HG02973 (cell line): ENCODE results near the gene DNAH10.

Experiments used
- ATAC-seq: cut with Tn5 transposase; IDR thresholded peaks from one replicate; pipeline ENCODE4 v1.9.1; 2021; ENCODE audit warnings: moderate library complexity; ENCODE audit not compliant: unreplicated experiment

Gene DNAH10

DNA sequence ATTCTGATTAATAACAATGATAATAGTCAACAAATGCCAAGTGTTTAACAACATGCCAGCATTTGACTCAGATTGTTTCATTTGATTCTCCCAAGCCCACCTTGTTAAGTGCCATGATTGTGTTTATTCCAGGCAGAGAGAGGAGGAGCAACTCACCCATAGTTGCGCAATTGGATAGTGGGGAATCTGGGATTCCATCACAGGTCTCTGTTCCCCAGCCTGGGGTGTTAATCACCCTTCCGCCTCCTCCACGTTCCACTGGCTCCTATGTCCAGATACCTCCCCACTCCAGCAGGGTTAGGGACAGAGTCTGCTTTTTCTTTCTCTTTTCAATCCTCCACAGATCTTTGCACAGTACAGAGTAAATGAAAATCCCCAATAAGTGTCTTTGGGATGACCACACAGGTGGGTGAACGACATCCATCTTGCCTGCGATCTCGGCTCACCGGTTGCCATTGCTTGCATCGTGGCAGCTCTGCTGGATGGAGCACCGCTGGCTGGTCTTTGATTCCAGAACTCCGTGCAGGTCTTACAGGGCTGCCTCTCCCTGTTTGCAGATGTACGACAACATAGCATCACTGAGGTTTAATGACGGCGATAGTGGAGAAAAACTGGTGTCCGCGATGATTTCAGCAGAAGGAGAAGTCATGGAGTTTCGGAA, 78.8 kb downstream of the DNAH10 start:
- no peak for ATAC-seq

DNA sequence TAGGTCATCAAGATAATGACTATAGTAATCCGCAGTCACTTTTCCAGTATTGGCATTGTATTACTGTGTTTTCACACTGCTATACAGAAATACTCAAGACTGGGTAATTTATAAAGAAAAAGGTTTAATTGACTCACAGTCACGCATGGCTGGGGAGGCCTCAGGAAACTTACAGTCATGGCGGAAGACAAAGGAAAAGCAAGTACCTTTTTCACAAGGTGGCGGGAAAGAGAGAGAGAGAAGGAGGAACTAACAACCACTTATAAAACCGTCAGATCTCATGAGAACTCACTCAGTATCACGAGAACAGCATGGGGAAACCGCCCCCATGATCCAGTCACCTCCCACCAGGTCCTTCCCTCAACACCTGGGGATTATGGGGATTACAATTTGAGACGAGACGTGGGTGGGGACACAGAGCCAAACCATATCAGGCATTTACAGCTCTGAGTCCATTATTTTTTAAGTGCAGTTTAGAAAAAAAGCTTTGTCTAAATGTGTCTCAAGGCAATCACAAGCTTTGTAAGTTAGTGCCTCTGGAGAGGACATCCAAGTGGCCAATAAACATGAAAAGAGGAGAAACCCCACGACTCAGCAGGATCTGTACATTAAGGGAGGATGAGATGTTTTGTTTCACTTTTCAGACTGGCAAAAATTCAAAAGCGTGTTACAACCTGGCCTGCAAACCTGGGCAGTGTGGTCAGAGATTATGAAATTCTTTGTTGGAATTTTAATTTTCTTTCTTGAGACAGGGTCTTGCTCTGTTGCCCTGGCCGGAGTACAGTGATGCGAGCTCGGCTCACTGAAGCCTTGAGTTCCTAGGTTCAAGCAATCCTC, 82.0 kb downstream of the DNAH10 start:
- no peak for ATAC-seq

DNA sequence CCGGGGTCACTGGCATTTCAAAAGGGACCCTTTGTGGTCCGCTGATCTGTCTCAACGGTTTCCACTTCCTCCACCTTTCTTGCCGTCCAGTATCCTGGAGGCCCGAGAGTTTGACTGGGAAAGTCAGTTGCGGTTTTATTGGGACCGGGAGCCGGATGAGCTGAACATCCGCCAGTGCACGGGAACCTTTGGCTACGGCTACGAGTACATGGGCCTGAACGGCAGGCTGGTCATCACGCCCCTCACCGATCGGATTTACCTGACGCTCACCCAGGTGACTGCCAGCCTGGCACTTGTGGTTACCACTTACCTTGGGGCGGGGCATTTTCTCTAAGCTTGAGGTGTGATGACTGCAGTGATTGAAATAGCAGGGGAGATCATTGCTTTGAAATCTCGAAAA, 83.8 kb downstream of the DNAH10 start:
- no peak for ATAC-seq

DNA sequence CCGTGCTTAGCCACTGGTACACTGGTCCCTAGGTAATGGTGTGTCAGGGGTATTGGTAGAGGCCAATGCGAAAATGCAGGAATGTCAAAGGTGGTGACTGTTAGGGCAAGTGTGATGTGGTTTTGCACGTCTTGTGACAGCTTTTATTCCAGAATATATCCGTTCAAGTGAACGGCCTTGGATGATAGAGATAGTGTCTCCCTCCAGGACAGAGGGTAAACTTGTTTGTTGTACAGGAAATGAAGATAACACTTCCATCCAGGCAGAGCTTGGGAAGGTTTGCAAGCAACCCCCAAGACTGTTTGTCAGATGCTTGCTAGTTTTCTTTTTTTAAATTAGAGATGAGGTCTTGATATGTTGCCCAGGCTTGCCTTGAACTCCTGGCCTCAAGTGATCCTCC, 84.2 kb downstream of the DNAH10 start:
- ATAC-seq, result no peak

DNA sequence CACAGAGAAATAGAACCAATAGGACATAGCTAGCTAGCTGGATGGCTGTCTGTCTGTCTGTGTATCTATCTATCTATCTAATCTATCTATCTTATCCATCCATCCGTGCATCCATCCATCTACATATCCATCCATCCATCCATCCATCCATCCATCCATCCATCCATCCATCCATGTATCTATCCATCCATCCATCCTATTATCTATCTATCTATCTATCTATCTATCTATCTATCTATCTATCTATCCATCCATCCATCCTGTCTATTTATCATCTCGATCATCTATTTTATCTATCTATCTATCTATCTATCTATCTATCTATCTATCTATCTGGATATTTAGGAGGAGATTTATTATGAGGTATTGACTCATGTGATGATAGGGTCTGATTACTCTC, 84.9 kb downstream of the DNAH10 start:
- no peak for ATAC-seq

DNA sequence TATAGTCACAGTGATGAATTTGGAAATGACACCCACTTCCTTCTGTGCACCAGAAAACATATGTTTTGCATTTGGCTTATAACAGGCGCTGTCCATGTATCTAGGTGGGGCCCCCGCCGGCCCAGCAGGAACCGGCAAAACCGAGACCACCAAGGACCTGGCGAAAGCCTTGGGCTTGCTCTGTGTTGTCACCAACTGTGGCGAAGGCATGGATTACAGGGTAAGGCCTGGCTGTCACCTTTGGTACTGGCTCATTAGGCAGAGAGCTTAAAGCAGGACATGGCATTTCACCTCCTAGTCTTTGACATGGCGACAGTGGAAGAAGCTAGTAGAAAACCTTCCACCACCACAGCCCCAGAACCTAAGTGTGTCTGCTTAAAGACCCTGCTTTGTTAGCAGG, 85.8 kb downstream of the DNAH10 start:
- no peak for ATAC-seq

DNA sequence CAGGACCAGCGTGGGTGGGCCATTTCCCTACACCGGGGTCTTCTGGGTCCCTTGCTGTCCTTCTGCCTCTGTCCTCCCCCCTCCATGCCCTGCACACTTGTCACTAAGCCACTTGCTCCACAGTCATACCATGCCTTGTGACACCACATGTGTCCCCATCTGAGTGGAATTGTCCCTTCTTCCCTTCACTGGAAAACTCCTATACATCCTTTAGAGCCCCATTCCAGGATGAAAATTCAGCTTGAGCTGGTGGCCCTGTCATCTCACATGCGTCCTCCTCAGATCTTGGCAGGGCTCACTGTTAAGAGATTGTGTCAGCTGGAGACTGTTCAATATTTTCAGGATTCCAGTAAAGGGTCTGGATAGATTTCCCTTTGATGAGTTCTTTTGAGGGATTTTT, 87.4 kb downstream of the DNAH10 start:
- ATAC-seq, result no peak

DNA sequence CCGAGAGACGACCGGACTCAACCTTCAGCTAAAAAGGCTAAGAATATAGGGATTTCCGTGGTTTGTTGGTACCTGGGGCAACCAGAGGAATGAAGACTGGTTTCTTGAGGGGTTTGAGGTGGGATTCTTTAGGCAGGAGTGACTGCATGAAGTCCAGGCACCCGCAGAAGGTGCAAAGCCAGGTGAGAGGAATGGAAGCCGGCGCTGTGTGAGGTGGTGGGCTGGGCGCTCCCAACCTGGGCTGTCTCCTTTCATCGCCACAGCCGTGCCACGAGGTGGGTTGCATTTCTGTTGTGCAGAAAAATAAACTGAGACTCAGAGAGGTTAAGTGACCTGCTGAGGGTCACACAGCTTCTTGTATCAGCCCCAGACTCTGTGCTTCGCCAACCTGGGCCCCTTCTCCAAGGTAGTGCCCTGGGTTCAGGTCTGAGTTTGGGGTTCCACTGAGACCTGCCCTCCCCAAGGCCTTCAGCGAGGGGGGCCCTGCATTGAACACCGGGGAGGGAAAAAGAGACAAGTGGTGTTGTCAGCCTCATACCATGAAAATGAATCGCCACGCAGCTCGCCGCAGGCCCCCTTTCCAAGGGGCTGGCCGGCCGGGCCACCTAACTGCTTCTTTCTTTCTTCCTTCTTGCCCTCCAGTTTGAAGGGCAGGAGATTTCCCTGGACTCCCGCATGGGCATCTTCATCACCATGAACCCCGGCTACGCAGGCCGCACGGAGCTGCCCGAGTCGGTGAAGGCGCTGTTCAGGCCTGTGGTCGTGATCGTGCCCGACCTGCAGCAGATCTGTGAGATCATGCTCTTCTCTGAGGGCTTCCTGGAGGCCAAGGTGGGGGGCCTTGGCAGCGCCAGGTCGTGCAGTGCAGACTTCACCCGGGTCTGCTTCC, 88.4 kb downstream of the DNAH10 start:
- no peak for ATAC-seq

DNA sequence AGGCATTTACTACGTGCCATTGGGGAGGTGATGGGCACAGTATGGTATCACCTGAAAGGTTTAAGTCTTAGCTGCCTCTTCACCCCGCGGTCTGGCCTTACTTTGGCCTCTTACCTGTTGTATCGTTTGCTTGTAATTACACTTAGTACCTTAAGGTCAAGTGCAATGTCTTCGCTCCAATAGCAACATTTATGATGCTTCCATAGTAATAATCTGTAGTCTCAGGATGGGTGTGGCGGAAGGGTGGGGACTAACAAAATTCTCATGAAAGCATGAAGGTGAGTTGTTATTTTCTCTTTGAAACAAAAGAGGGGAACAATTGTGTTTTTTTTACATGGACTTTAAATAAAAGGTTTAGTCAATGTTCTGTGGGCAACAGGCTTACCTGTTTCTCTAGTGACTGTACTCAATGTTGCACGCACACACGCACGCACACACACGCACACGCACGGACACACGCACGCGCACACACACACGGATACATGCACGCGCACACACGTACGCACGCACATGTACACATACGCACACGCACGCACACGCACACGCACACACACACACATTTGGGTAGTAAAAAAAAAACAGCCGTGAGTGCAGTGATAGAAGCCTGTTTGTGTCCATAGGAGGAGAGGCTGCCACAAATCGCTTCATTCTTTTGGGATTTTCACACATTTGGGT, 91.4 kb downstream of the DNAH10 start:
- ATAC-seq, result no peak

DNA sequence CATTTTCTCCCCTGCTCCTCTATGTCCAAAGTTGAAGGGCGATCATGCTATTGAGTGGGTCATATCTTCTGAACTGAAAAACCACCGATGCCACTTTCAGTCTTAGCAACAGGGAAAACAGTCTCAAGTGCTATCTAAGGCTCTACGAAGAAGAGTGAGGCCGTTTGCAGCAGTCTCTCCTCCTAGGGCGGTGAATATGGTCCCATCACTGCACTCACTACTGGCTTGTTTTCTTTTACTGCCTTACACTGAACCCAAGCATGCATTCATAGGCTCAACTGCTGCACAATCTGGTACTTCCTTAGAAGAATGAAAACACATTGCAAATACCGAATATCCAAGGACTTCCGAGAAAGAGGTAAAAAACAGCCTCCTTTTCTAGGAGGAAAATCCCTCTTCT, 92.1 kb downstream of the DNAH10 start:
- no peak for ATAC-seq

DNA sequence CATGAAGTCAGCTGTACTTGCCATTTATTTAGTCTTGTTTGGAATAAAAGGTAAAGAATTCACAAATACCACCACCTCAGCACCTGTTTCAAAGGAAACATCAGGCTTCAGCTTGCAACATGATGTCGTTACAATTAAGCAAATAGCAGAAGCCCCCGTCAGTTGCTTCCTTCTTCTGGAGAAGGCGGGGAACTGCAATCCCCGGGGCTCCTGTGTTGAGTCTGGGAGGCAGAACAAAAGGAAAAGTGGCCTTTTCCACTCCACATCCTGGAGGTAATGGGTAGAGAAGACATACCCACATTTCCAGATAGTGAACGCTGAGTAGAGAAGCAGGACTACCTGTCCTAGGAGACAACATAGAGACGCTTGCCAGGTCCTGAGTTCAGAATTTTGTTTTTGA, 92.8 kb downstream of the DNAH10 start:
- no peak for ATAC-seq

DNA sequence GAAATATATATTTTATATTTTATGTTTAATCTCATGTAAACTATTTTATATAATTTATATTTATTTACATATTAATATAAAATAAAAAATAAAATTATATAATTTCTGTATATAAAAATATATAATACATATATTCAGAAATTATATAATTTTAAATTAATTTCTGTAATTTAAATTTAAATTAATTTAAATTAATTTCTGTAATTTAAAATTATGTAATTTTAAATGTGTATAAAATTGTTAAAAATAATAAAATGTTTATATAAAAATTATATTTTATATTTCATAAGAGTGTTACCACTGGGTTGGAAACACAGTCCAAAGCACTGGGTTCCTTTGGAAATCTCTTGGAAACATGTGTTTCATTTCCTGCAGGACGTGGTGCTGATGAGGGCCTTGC, 94.6 kb downstream of the DNAH10 start:
- no peak for ATAC-seq

DNA sequence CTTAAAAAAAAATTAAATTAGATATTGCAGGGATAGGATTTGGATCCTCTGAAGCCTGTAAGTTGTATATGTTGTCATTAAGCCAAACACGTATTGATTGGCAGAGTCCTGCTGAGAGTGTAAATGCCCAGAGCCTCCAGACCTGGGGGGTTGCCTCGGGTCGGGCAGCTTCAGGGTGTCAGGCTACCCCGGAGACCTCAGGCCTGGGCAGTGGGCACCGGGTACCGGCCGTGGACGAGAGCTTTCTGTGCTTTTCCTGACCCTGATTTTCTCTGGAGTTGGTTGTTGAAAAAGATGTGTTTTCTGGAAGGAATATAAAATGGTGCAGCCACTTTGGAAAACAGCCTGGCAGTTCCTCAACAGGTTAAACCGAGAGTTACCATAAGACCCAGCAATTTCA, 96.1 kb downstream of the DNAH10 start:
- no peak for ATAC-seq

DNA sequence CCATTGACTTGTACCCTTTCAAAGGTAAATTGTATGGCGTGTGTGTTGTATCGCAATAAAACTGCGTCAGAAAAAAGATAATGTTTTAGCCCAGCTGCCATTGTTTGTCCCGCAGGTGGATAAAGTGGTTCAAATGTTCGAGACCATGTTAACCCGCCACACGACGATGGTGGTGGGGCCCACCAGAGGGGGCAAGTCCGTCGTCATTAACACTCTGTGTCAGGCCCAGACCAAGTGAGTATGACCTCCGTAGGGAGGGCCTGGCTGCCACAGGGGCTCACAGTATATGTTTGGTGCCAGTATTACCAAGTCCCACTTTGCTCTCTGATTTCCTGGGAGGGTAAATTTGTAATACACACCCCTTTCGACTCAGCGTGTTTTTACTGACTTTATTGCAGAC, 96.9 kb downstream of the DNAH10 start:
- ATAC-seq, result no peak

DNA sequence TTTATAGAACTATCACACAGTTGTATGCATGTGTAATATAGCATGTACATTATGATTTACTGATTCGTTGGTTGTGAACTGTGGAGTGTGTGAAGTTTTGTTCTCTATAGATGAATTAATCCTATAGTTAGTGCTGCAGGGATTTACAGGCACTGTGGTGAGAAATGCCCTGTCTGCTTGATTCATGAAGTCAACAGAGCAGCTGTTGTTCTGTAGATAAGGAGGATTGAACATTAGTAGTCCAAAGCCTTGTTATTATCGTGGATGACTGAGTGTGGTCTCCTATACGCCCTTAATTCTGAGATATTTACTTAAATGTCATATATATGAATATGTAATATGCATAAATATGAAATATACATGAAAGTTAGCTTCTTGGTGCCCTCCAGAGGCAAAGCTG, 98.3 kb downstream of the DNAH10 start:
- ATAC-seq, result no peak

DNA sequence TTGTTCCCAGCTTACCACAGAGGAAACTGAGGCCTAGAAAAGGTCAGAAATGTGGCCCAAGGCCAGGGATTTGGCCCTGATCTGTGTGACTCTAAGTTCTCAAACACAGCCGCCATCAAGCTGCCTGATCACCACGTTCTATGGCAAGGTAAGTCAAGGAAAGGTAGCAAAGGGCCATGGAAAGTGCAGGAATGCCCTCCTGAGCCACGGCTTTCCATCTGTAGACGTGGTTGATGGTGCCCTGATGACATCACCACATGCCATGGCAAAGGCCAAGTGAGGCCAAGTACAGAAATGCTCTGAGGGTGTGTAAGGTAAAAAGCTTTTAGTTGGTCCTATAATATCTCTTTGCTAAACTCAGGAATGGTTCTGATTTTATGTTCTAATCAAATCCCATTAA, 99.3 kb downstream of the DNAH10 start:
- no peak for ATAC-seq

DNA sequence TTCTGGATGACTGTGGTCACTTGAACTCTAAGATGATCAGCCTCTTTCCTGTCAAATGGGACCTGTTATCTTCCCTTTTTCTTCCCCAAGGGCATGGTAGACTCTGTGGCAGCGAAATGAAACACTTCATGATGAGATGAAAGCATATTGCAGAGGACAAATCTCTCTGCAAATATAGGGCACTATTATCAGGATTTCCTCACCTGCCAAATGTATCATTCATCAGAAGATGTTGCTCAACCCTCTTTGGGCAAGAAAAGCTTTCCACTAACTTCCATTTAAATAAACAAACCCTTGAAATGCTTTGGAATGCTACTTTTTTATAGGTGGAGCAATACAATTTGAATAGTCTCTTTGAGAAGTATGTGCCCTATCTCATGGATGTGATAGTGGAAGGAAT, 105.0 kb downstream of the DNAH10 start:
- ATAC-seq, result no peak

DNA sequence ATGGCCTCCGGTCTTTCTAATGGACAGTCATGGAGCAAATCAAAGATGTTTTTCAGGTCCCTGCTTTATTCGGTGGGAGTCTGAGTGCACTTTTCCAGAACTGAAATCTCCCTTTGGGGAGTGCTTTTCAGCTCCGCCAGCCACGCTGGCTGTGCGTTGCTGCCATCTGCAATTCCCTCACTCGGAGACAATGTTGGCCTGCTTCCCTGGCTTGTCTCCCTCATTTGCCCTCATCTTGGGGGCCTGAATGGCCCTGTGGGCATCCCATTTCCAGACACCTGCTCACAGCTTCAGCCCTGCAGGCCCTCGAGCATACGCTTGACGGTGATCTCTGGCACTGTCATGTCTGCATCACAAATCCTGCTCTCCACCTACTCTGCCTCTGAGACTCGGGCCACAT, 106.7 kb downstream of the DNAH10 start:
- no peak for ATAC-seq

DNA sequence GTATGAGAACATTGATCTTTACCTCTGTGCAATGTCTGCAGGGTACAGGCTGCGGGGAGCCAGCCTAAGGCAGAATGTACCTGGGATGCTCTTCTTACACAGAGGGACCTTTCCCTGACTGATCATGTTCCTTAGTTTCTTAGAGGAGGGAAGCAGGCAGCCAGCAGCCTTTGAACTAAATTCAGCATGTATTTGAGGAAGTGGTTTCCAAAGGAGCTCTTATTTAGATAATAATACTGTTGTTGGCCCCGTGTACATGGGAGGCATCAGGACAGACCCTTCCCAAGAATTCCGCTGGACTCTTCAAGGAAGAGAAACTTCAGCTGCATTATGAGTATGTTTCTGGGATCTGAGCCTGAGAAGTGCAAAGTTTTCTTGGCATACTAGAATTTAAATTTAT, 111.7 kb downstream of the DNAH10 start:
- ATAC-seq, result no peak

DNA sequence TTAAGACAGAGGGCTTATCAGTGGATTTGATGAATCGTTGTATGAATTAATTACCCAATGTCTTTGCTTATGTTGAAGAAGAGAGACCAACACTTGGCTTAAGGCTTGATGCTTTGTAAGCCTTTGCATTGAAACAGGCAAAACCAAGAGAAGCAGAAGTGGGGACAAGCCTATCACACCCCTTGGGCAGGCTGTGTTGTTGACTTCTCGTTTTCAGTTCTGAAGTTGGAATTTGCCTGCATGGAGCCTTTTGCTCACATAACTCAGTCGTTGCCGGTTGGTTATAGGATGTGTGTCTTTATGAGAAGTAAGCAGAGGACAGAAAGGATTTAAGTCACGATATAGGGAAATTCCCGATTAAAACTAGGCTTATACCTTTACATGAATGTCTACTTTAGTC, 115.9 kb downstream of the DNAH10 start:
- ATAC-seq, result no peak

DNA sequence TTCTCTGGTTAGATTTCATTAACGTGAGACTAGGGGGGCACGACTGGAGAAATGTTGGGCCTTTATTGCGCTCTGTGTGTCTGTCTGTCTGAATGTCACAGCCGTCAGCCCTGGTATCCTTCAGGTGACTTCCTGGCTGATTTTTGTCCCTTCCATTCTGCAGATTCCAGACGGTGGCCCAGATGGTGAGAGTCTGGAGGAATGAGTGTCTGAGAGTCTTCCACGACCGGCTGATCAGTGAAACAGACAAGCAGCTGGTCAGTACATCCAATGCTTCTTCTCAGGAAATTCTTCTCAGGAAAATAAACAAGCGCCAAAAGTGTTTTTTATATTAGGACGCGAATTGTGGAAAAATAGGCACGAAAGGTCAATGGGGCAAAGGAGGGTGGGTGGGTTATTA, 117.0 kb downstream of the DNAH10 start:
- ATAC-seq, result no peak
